ENCODE results near the gene ELMOD3. TPM values are rescaled to one million over a fixed set of nuclear protein-coding genes. Genes with fewer than 3 reads are reported as not detected.
A peak's percentile ranks its signal among the peaks of the same experiment; 100 is the strongest.

ELMOD3 gene
- total and polyA plus RNA-seq, 10 donors: 14.4 to 38.0 (median 24.2) TPM

DNA sequence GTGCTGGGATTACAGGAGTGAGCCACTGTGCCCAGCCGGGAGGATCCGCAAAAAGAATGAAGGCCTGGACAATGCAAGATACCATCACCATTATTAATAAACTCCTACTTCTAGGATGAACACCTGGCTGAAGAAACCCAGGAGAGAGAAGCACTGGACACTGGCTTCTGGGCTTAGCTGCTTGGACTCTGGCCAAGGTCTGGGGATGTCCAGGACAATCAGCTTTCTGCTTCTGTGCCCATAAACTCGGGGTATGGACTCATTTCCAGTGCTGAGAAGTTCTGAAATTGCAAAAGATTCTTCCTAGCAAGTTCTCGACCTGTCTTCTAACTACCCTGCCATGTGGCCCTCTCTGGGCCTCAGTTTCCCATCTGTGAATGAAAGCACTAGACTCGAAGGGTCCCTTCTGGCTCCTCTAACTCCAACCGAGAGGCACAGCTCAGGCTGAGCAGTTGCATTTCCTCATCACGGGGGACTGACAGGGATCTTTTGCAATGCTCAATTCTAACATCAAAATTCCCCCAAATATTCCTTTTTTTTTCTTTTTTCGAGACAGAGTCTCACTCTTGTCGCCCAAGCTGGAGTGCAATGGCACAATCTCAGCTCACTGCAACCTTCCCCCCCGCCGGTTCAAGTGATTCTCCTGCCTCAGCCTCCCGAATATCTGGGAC is 61.5 kb downstream of the ELMOD3 start:
- no peak overlapping the region for H3K27ac ChIP-seq
- no peak overlapping the region for H3K4me3 ChIP-seq
- peaks cover 0 to 19% (median 6%) of the 10 kb centered on the region in 7 donors for H3K27me3 ChIP-seq (replicated peaks in 1 of 7)
- no peak for DNase-seq
- 57 to 85% (median 69%) methylated on average over 12 of the region's 12 CpGs for WGBS, 5 donors
- H3K4me1 ChIP-seq: peaks cover 20 to 81% (median 47%) of the 10 kb centered on the region in 6 donors
- intact Hi-C loops (cut with DNase I; ENCODE audit: low total_unique reads): no loop called here
- no peaks in the 10 kb centered on the region for H3K9me3 ChIP-seq
- H3K36me3 ChIP-seq: no peaks in the 10 kb centered on the region
- TF ChIP-seq POLR2A (IDR thresholded peaks at IDR 0.05) (no peak), POLR2AphosphoS5 (IDR thresholded peaks at IDR 0.05) (no peak)
- TF ChIP-seq, protein P1, sequence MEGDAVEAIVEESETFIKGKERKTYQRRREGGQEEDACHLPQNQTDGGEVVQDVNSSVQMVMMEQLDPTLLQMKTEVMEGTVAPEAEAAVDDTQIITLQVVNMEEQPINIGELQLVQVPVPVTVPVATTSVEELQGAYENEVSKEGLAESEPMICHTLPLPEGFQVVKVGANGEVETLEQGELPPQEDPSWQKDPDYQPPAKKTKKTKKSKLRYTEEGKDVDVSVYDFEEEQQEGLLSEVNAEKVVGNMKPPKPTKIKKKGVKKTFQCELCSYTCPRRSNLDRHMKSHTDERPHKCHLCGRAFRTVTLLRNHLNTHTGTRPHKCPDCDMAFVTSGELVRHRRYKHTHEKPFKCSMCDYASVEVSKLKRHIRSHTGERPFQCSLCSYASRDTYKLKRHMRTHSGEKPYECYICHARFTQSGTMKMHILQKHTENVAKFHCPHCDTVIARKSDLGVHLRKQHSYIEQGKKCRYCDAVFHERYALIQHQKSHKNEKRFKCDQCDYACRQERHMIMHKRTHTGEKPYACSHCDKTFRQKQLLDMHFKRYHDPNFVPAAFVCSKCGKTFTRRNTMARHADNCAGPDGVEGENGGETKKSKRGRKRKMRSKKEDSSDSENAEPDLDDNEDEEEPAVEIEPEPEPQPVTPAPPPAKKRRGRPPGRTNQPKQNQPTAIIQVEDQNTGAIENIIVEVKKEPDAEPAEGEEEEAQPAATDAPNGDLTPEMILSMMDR (IDR thresholded peaks at IDR 0.05 in 8 of 11, conservative IDR thresholded peaks at IDR 0.05 in 3 of 11): no peak

DNA sequence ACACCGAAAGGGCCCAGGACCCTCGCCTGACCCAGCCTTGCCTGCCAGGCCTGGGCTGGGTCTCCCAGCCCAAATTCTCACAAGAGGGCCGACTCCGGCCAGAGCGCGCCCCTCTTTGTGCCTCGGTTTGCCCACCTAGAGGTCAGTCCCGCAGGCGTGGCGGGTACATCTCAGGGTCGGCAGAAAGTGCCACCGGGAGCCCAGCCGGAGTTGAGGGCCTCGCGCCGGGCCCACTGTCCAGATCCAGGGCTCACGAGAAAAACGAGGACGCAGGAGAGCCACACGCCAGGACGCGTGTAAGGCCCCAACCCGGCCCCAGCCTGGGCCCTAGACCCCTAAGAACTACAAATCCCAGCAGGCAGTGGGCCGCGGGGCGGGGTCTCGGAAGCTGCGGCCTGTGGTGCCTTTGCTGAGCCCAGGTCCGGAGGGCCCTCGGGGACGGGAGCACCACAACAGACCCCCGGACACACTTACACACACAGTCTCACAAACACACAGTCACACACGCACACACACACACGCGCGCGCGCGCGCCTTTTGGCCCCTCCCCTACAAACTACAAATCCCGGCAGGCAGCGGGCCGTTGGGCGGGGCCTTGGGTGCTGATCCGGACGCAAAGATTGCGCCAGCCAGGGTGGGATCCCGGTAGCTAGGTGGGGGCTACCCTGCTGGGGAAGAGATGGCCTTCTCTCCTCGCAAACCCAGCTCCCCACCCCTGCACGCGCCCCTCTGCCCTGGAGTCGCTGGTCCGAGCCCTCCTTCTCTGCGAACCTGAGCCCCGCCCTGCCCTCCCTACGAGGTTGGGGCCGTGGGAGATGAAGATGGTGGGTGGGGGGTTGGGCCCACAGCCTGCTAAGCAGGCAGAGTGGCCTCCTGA is 63.8 kb downstream of the ELMOD3 start, which contains the start of gene SH2D6:
Gene SH2D6 (plus strand): TSS at position 583 of the 877 bp plus-strand sequence. CDS start 10,752 bp downstream, outside the sequence.
- 17 to 34% (median 19%) methylated on average over 25 to 57 of the region's 57 CpGs for WGBS, 5 donors
- DNase-seq: peak; percentile 96
- intact Hi-C loops (cut with DNase I; ENCODE audit: low total_unique reads): no loop called here
- H3K27ac ChIP-seq: peak within 1 kb of the TSS; percentile 90 to 99 (median 95)
- peak within 1 kb of the TSS; percentile 55 to 88 (median 64) for H3K4me3 ChIP-seq
- peaks cover 21 to 74% (median 43%) of the 10 kb centered on the region in 6 donors for H3K4me1 ChIP-seq
- H3K36me3 ChIP-seq: no peaks in the 10 kb centered on the region
- TF ChIP-seq POLR2AphosphoS5 (IDR thresholded peaks at IDR 0.05) (peak; percentile 87 to 90 (median 90)), POLR2A (IDR thresholded peaks at IDR 0.05) (peak; percentile 25 to 50 (median 47))
- TF ChIP-seq, protein P1 (IDR thresholded peaks at IDR 0.05 in 8 of 11, conservative IDR thresholded peaks at IDR 0.05 in 3 of 11): peak in 1 of 11 experiments; percentile 9
- H3K9me3 ChIP-seq: no peaks in the 10 kb centered on the region
- H3K27me3 ChIP-seq (replicated peaks in 1 of 7): peaks cover 0 to 12% (median 6%) of the 10 kb centered on the region in 7 donors

DNA sequence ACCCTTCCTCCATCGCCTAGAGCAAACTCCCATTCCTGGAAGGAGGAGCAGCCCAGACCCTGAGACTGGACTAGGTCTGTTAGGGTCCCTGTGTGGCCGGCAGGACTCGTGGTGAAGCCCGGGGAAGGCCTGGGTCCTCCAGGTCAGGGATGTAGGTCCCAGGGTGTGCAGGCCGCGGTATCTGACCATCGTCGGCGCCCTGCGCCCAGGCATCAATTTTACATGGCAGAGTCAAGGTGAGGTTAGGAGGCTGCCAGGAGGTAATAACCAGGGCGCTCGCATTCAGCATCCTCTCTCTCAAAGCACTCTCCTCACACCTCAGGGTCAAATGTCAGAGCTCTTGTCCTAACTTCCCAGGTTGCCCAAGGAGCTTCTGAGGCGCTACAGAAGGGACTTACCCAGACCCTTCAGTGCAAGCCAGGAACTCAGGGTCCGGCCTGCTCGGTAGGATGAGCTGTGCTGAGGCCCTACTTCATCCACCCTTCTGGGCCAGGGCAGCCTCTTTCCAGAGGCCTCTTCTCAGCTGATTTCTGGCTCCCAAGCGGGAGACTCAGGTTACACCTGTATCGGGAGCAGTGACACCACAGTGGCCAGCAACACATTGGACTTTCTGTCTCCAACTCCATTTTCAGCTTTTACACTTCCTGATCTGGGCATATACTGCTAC is 64.6 kb downstream of the ELMOD3 start:
- 62 to 70% (median 66%) methylated on average over 4 to 17 of the region's 17 CpGs for WGBS, 5 donors
- peak overlapping the region; percentile 55 to 88 (median 64) for H3K4me3 ChIP-seq
- H3K36me3 ChIP-seq: no peaks in the 10 kb centered on the region
- H3K27ac ChIP-seq: peak overlapping the region; percentile 90 to 99 (median 95)
- DNase-seq: no peak
- peaks cover 0 to 4% (median 0%) of the 10 kb centered on the region in 7 donors for H3K27me3 ChIP-seq (replicated peaks in 1 of 7)
- intact Hi-C loops (cut with DNase I; ENCODE audit: low total_unique reads): no loop called here
- H3K4me1 ChIP-seq: peaks cover 21 to 67% (median 36%) of the 10 kb centered on the region in 6 donors
- TF ChIP-seq, protein P1 (IDR thresholded peaks at IDR 0.05 in 8 of 11, conservative IDR thresholded peaks at IDR 0.05 in 3 of 11): no peak
- TF ChIP-seq POLR2A (IDR thresholded peaks at IDR 0.05): no peak
- no peak for TF ChIP-seq POLR2AphosphoS5 (IDR thresholded peaks at IDR 0.05)
- H3K9me3 ChIP-seq: no peaks in the 10 kb centered on the region
